ENCODE data around the gene MLST8. TPM values are rescaled to one million over a fixed set of nuclear protein-coding genes. Genes with fewer than 3 reads are reported as not detected.

MLST8 gene
- total RNA-seq, 1 donor from 2014 or later = 51.6 TPM

DNA sequence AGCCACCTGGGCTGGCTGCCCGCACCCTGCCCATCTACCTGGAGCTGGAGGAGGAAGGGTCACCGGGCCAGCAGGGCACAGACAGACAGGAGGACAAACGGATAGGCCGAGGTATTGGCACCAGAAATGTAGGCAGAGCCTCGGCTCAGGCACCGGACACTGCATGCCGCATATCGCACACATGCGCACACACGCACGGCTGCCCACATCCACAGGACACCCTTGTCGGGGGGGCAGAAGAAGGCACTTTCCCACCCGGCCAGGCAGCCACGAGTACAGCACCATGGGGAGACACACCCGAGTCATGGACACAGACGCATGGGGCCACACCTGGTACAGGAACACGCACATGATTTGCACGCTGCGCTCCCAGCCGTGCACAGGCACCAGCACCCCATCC, 23.3 kb upstream of the MLST8 start:
- H3K27me3 ChIP-seq = no peaks in the 10 kb centered on the region
- H3K4me3 ChIP-seq = no peak overlapping the region
- intact Hi-C loops (cut with DNase I) = no loop called here
- no peaks in the 10 kb centered on the region for H3K36me3 ChIP-seq
- TF ChIP-seq POLR2A (IDR thresholded peaks at IDR 0.05) (no peak), POLR2AphosphoS5 (IDR thresholded peaks at IDR 0.05; ENCODE audit: insufficient read depth in 1 of 2, low read depth in 1 of 2) (no peak)
- TF ChIP-seq, protein P1, sequence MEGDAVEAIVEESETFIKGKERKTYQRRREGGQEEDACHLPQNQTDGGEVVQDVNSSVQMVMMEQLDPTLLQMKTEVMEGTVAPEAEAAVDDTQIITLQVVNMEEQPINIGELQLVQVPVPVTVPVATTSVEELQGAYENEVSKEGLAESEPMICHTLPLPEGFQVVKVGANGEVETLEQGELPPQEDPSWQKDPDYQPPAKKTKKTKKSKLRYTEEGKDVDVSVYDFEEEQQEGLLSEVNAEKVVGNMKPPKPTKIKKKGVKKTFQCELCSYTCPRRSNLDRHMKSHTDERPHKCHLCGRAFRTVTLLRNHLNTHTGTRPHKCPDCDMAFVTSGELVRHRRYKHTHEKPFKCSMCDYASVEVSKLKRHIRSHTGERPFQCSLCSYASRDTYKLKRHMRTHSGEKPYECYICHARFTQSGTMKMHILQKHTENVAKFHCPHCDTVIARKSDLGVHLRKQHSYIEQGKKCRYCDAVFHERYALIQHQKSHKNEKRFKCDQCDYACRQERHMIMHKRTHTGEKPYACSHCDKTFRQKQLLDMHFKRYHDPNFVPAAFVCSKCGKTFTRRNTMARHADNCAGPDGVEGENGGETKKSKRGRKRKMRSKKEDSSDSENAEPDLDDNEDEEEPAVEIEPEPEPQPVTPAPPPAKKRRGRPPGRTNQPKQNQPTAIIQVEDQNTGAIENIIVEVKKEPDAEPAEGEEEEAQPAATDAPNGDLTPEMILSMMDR (IDR thresholded peaks at IDR 0.05) = no peak
- H3K27ac ChIP-seq = no peak overlapping the region
- no peaks in the 10 kb centered on the region for H3K9me3 ChIP-seq
- peaks cover 6% of the 10 kb centered on the region for H3K4me1 ChIP-seq
- DNase-seq (ENCODE audit: extremely low spot score in 2 of 2) = no peak

DNA sequence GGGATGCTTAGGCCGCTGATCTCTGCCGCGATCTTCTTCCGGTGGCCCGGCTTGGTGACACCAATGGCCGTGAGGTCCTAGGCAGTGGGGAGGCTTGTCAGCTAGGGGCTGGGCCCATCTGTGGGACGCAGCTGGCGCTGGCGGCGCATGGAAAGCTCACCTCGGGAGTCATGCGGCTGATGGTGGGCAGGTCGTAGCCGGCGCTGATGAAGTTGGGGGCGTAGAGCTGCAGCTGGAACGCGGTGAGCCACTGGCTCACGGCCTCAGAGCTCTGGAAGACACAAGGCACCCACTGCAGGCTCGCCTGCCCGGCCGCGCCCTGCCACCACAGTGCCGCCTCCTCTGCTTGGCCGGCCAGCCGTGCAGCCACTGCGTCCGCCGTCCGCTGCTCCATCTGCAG, 21.6 kb upstream of the MLST8 start:
- no peak for DNase-seq (ENCODE audit: extremely low spot score in 2 of 2)
- Histone ChIP-seq H3K27me3 (no peaks in the 10 kb centered on the region), H3K4me3 (no peak overlapping the region), H3K4me1 (peaks cover 6% of the 10 kb centered on the region), H3K27ac (no peak overlapping the region), H3K36me3 (no peaks in the 10 kb centered on the region), H3K9me3 (no peaks in the 10 kb centered on the region)
- TF ChIP-seq POLR2A (IDR thresholded peaks at IDR 0.05) (no peak), POLR2AphosphoS5 (IDR thresholded peaks at IDR 0.05; ENCODE audit: insufficient read depth in 1 of 2, low read depth in 1 of 2) (no peak)
- TF ChIP-seq, protein P1 (IDR thresholded peaks at IDR 0.05) = no peak
- intact Hi-C loops (cut with DNase I) = no loop called here

DNA sequence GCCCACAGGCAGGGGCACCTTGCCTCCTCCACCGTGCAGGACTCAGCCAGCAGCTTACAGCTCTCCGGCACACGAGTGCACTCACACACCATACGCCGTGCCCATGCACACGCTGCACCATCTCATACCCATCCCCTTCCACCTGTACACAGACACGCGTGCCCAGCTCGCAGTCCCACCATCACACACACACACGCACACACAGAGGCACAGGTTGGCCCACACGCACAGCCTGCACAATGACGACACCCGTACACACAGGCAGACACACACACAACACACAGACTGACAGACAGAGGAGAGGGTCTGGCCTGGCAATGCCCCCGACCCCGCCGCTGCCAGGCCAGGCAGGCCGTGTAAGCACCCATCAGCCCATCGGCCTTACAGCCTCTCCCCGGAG, 20.9 kb upstream of the MLST8 start:
- H3K9me3 ChIP-seq = no peaks in the 10 kb centered on the region
- DNase-seq (ENCODE audit: extremely low spot score in 2 of 2) = no peak
- intact Hi-C loops (cut with DNase I) = no loop called here
- H3K27me3 ChIP-seq = no peaks in the 10 kb centered on the region
- H3K27ac ChIP-seq = no peak overlapping the region
- H3K4me1 ChIP-seq = peaks cover 4% of the 10 kb centered on the region
- no peak overlapping the region for H3K4me3 ChIP-seq
- TF ChIP-seq POLR2A (IDR thresholded peaks at IDR 0.05) = no peak
- TF ChIP-seq, protein P1 (IDR thresholded peaks at IDR 0.05) = no peak
- no peak for TF ChIP-seq POLR2AphosphoS5 (IDR thresholded peaks at IDR 0.05; ENCODE audit: insufficient read depth in 1 of 2, low read depth in 1 of 2)
- H3K36me3 ChIP-seq = no peaks in the 10 kb centered on the region

DNA sequence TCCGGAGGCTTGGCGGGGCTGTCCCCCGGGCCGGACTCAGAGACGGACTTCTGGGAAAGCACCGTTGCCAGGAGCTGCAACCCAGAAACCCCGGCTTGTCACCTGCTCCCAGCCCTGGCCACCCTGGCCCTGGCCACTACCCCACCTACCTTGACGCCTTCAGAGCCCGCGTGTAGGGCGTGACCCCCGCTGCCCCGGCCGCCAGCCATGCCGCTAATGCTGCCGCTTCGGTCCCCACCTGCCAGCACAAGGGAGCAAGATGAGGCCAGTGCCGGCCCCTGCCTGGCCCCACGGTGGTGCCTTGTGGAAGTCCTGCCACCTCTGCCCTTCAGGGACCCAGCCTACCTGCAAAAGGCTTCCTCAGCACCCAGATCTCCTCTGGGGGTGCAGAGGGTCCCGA, 20.3 kb upstream of the MLST8 start:
- no peaks in the 10 kb centered on the region for H3K9me3 ChIP-seq
- DNase-seq (ENCODE audit: extremely low spot score in 2 of 2) = no peak
- no peak for TF ChIP-seq POLR2A (IDR thresholded peaks at IDR 0.05)
- TF ChIP-seq, protein P1 (IDR thresholded peaks at IDR 0.05) = no peak
- TF ChIP-seq POLR2AphosphoS5 (IDR thresholded peaks at IDR 0.05; ENCODE audit: insufficient read depth in 1 of 2, low read depth in 1 of 2) = no peak
- H3K36me3 ChIP-seq = no peaks in the 10 kb centered on the region
- intact Hi-C loops (cut with DNase I) = no loop called here
- H3K4me3 ChIP-seq = no peak overlapping the region
- no peak overlapping the region for H3K27ac ChIP-seq
- H3K27me3 ChIP-seq = no peaks in the 10 kb centered on the region
- H3K4me1 ChIP-seq = no peaks in the 10 kb centered on the region

DNA sequence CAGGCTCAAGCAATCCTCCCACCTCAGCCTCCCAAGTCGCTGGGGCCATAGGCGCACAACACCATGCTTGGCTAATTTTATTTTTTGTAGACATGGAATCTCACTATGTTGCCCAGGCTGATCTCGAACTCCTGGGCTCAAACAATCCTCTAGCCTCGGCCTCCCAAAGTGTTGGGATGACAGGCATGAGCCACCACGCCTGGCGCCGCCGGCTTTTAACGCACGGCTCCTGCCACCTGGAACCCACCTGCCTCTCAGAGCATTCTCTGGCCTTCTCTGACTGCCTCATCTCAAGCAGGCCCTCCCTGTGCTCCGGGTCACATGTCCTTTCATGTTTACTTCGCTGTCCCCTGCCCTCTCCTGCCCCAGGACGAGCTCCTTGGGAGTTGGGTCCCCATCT, 19.2 kb upstream of the MLST8 start:
- Histone ChIP-seq H3K9me3 (no peaks in the 10 kb centered on the region), H3K36me3 (no peaks in the 10 kb centered on the region)
- DNase-seq (ENCODE audit: extremely low spot score in 2 of 2) = no peak

More for the DNA sequence above, 19.2 kb upstream of the MLST8 start:
- TF ChIP-seq, protein P1 (IDR thresholded peaks at IDR 0.05) = no peak
- TF ChIP-seq POLR2A (IDR thresholded peaks at IDR 0.05) (no peak), POLR2AphosphoS5 (IDR thresholded peaks at IDR 0.05; ENCODE audit: insufficient read depth in 1 of 2, low read depth in 1 of 2) (no peak)
- intact Hi-C loops (cut with DNase I) = no loop called here
- H3K27ac ChIP-seq = no peak overlapping the region
- H3K4me1 ChIP-seq = no peaks in the 10 kb centered on the region
- H3K4me3 ChIP-seq = no peak overlapping the region
- no peaks in the 10 kb centered on the region for H3K27me3 ChIP-seq

All from vagina (tissue), 2 donors.